Mesendoderm (in vitro differentiated cells): ENCODE measurements around the gene TMEM178A.

ENCODE experiments used
- DNase-seq: peaks from one replicate; pipeline ENCODE4 v3.0.0; 2013
- H2AK5ac ChIP-seq: 2 replicates; pipeline ENCODE4 v1.6.1; 2013; ENCODE audit warnings: low read length, inconsistent platforms
- H2BK120ac ChIP-seq: 2 replicates; pipeline ENCODE4 v1.6.1; 2013; ENCODE audit warnings: low read depth, mild to moderate bottlenecking, low read length, moderate library complexity, mixed read lengths
- H2BK15ac ChIP-seq: replicated peaks from 2 replicates; pipeline ENCODE4 v1.6.1; 2013; ENCODE audit warnings: low read depth, mild to moderate bottlenecking, moderate library complexity
- H2BK5ac ChIP-seq: 2 replicates; pipeline ENCODE4 v1.6.1; 2013; ENCODE audit warnings: low read length, inconsistent platforms
- H3K18ac ChIP-seq: 2 replicates; pipeline ENCODE4 v1.6.1; 2013; ENCODE audit warnings: mild to moderate bottlenecking, low read length, mixed read lengths
- H3K23ac ChIP-seq: one replicate; pipeline ENCODE4 v1.6.1; 2013; ENCODE audit warnings: low read length
- H3K27ac ChIP-seq: 2 replicates; pipeline ENCODE4 v1.5.1; 2013; ENCODE audit warnings: low read depth, mild to moderate bottlenecking, inconsistent platforms, low read length, moderate library complexity
- H3K27me3 ChIP-seq: 2 replicates; pipeline ENCODE4 v1.6.1; 2013; ENCODE audit warnings: low read length, control low read depth, mild to moderate bottlenecking, inconsistent platforms; ENCODE audit not compliant: insufficient read depth, poor library complexity
- H3K36me3 ChIP-seq: 2 replicates; pipeline ENCODE4 v1.6.1; 2013; ENCODE audit warnings: low read length, inconsistent platforms; ENCODE audit not compliant: control insufficient read depth, insufficient read depth
- H3K4ac ChIP-seq: one replicate; pipeline ENCODE4 v1.6.1; 2013; ENCODE audit warnings: low read depth, mild to moderate bottlenecking, low read length, moderate library complexity
- H3K4me1 ChIP-seq: 2 replicates; pipeline ENCODE4 v1.6.1; 2013; ENCODE audit warnings: low read depth, low read length, inconsistent platforms; ENCODE audit not compliant: control insufficient read depth
- H3K4me2 ChIP-seq: 2 replicates; pipeline ENCODE4 v1.6.1; 2013; ENCODE audit warnings: low read length
- H3K4me3 ChIP-seq: 2 replicates; pipeline ENCODE4 v1.5.1; 2013; ENCODE audit warnings: mild to moderate bottlenecking, low read length
- H3K56ac ChIP-seq: one replicate; pipeline ENCODE4 v1.6.1; 2013; ENCODE audit warnings: low read length
- H3K79me1 ChIP-seq: 2 replicates; pipeline ENCODE4 v1.6.1; 2013; ENCODE audit warnings: low read length, inconsistent platforms
- H3K79me2 ChIP-seq: 2 replicates; pipeline ENCODE4 v1.6.1; 2013; ENCODE audit warnings: mild to moderate bottlenecking, low read length; ENCODE audit not compliant: control insufficient read depth, insufficient read depth
- H3K9ac ChIP-seq: 2 replicates; pipeline ENCODE4 v1.6.1; 2013; ENCODE audit warnings: low read length, inconsistent platforms
- H4K5ac ChIP-seq: one replicate; pipeline ENCODE4 v1.6.1; 2013; ENCODE audit warnings: low read length
- H4K8ac ChIP-seq: one replicate; pipeline ENCODE4 v1.6.1; 2013; ENCODE audit warnings: low read depth, mild to moderate bottlenecking, control low read depth, low read length, moderate library complexity
- WGBS: extraction: QIAGEN DNeasy Blood & Tissue Kit; methylation state at CpG from one replicate; pipeline ENCODE4 v1.1.7; 2013; ENCODE audit warnings: low lambda C conversion rate, missing lambda C conversion rate; ENCODE audit not compliant: insufficient coverage; ENCODE audit errors: extremely low coverage; 5-methylcytosine and 5-hydroxymethylcytosine counted together

The TMEM178A gene

GRCh38 chr2:39631718-39632117 is 34.0 kb upstream of the TMEM178A start:
- DNase-seq: no peak
- Histone ChIP-seq H3K4me2 (no peak overlapping the region), H3K9ac (no peak overlapping the region), H3K4me1 (no peaks in the 10 kb centered on the region), H2AK5ac (no peak overlapping the region), H2BK15ac (no peak overlapping the region), H3K36me3 (no peaks in the 10 kb centered on the region), H3K79me2 (no peaks in the 10 kb centered on the region), H3K4me3 (no peak overlapping the region), H3K4ac (no peak overlapping the region), H3K18ac (no peak overlapping the region), H4K5ac (no peak overlapping the region), H3K27ac (no peak overlapping the region), H4K8ac (no peak overlapping the region), H2BK120ac (no peak overlapping the region), H3K27me3 (no peaks in the 10 kb centered on the region), H2BK5ac (no peak overlapping the region), H3K23ac (no peak overlapping the region), H3K79me1 (no peaks in the 10 kb centered on the region), H3K56ac (no peak overlapping the region)
- no CpG with 5 or more reads among the region's 3 CpGs for WGBS

DNA sequence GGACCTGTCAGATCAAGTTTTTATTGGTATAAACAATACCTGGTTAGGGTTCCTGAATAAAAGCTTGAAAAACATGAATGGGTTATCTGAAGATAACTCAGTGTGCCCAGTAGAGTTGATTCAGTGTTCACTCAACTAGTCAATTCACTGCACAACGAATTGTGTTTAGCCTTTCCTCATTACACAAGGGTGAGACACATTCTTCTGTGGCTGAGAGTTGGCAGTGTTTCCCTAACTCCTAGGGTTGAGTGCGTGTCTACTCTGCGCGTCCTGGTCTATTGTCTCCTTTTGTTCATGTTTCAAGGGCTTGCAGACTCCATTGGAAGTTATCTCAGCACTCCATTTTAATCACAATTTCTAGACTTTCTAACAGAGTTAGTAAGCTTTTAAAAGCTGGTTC is 32.8 kb upstream of the TMEM178A start:
- H3K56ac ChIP-seq: no peak overlapping the region
- H2BK15ac ChIP-seq: no peak overlapping the region
- no peak overlapping the region for H3K4me3 ChIP-seq
- H3K27ac ChIP-seq: no peak overlapping the region
- H2BK120ac ChIP-seq: no peak overlapping the region
- no peaks in the 10 kb centered on the region for H3K36me3 ChIP-seq
- WGBS: no CpG with 5 or more reads among the region's 4 CpGs
- H2BK5ac ChIP-seq: no peak overlapping the region
- H3K4me1 ChIP-seq: no peaks in the 10 kb centered on the region
- no peak overlapping the region for H3K18ac ChIP-seq
- H3K79me2 ChIP-seq: no peaks in the 10 kb centered on the region
- no peak overlapping the region for H4K8ac ChIP-seq
- no peak overlapping the region for H4K5ac ChIP-seq
- H3K23ac ChIP-seq: no peak overlapping the region
- no peak overlapping the region for H3K4ac ChIP-seq
- H3K27me3 ChIP-seq: no peaks in the 10 kb centered on the region
- no peak overlapping the region for H3K9ac ChIP-seq
- H3K4me2 ChIP-seq: no peak overlapping the region
- no peaks in the 10 kb centered on the region for H3K79me1 ChIP-seq
- no peak overlapping the region for H2AK5ac ChIP-seq
- no peak for DNase-seq

GRCh38 chr2:39636306-39636705 is 29.4 kb upstream of the TMEM178A start:
- H3K79me2 ChIP-seq: no peaks in the 10 kb centered on the region
- H4K8ac ChIP-seq: no peak overlapping the region
- no peak overlapping the region for H3K9ac ChIP-seq
- H3K4me1 ChIP-seq: no peaks in the 10 kb centered on the region
- no peak overlapping the region for H3K23ac ChIP-seq
- H2BK15ac ChIP-seq: no peak overlapping the region
- no peak overlapping the region for H3K18ac ChIP-seq
- no peak overlapping the region for H3K56ac ChIP-seq
- no peak overlapping the region for H3K4ac ChIP-seq
- WGBS: no CpG with 5 or more reads among the region's 3 CpGs
- H3K79me1 ChIP-seq: no peaks in the 10 kb centered on the region
- no peak overlapping the region for H2BK5ac ChIP-seq
- H3K4me2 ChIP-seq: no peak overlapping the region
- DNase-seq: no peak
- no peak overlapping the region for H3K27ac ChIP-seq
- no peak overlapping the region for H2AK5ac ChIP-seq
- H2BK120ac ChIP-seq: no peak overlapping the region
- H3K27me3 ChIP-seq: no peaks in the 10 kb centered on the region
- H3K4me3 ChIP-seq: no peak overlapping the region
- no peak overlapping the region for H4K5ac ChIP-seq
- no peaks in the 10 kb centered on the region for H3K36me3 ChIP-seq

- no peaks in the 10 kb centered on the region for H3K79me2 ChIP-seq
- H3K23ac ChIP-seq: no peak overlapping the region
- H4K5ac ChIP-seq: no peak overlapping the region
- H3K27me3 ChIP-seq: no peaks in the 10 kb centered on the region
- H2AK5ac ChIP-seq: no peak overlapping the region
- no peak overlapping the region for H3K27ac ChIP-seq
- H3K4me2 ChIP-seq: no peak overlapping the region
- H3K36me3 ChIP-seq: no peaks in the 10 kb centered on the region
- H3K56ac ChIP-seq: no peak overlapping the region
- H3K18ac ChIP-seq: no peak overlapping the region
- H3K4me1 ChIP-seq: no peaks in the 10 kb centered on the region
- no peaks in the 10 kb centered on the region for H3K79me1 ChIP-seq
- DNase-seq: no peak
- no peak overlapping the region for H4K8ac ChIP-seq
- H3K4me3 ChIP-seq: no peak overlapping the region
- no peak overlapping the region for H3K9ac ChIP-seq
- no peak overlapping the region for H2BK15ac ChIP-seq
- no peak overlapping the region for H2BK5ac ChIP-seq
- H3K4ac ChIP-seq: no peak overlapping the region
- whole genome bisulfite sequencing: no CpG with 5 or more reads among the region's 3 CpGs
- H2BK120ac ChIP-seq: no peak overlapping the region
Observed at GRCh38 chr2:39638581-39638980, 27.1 kb upstream of the TMEM178A start.

DNA sequence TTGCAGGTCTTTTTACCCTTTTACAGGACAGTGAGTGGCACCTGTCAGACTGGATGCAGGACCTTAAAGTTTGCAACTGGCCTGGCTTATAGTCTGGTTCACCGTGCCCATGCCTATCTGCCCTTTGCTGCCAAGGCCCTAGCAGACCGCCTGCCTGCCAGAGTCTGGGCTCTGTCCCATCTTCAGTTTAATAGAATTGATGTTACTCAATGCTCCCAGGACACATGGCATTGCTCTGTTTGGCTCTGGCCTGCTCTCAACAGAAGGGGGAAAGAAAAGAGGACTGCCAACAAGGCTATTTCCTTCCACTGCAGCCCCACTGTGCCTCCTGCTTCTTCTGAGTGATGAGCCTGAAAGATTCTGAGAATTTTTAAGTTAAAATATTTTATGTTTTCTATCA is 25.6 kb upstream of the TMEM178A start:
- H2BK120ac ChIP-seq: no peak overlapping the region
- H3K36me3 ChIP-seq: no peaks in the 10 kb centered on the region
- no peak overlapping the region for H2BK15ac ChIP-seq
- no peak overlapping the region for H3K18ac ChIP-seq
- no peak overlapping the region for H3K27ac ChIP-seq
- H4K5ac ChIP-seq: no peak overlapping the region
- H3K79me2 ChIP-seq: no peaks in the 10 kb centered on the region
- H4K8ac ChIP-seq: no peak overlapping the region
- no peak overlapping the region for H3K56ac ChIP-seq
- H3K4me1 ChIP-seq: no peaks in the 10 kb centered on the region
- H3K4me3 ChIP-seq: no peak overlapping the region
- WGBS: no CpG with 5 or more reads among the region's 2 CpGs
- H2AK5ac ChIP-seq: no peak overlapping the region
- H3K23ac ChIP-seq: no peak overlapping the region
- DNase-seq: no peak
- H3K4me2 ChIP-seq: no peak overlapping the region
- no peak overlapping the region for H3K4ac ChIP-seq
- H3K79me1 ChIP-seq: no peaks in the 10 kb centered on the region
- H3K27me3 ChIP-seq: no peaks in the 10 kb centered on the region
- H3K9ac ChIP-seq: no peak overlapping the region
- H2BK5ac ChIP-seq: no peak overlapping the region

GRCh38 chr2:39640681-39641080 is 25.0 kb upstream of the TMEM178A start:
- Histone ChIP-seq H3K79me2 (no peaks in the 10 kb centered on the region), H3K18ac (no peak overlapping the region), H3K4me3 (no peak overlapping the region), H3K4me1 (no peaks in the 10 kb centered on the region), H3K4ac (no peak overlapping the region), H3K79me1 (no peaks in the 10 kb centered on the region), H2AK5ac (no peak overlapping the region), H3K27me3 (no peaks in the 10 kb centered on the region), H2BK120ac (no peak overlapping the region), H2BK15ac (no peak overlapping the region), H3K4me2 (no peak overlapping the region), H2BK5ac (no peak overlapping the region), H3K36me3 (no peaks in the 10 kb centered on the region), H3K56ac (no peak overlapping the region), H4K8ac (no peak overlapping the region), H3K9ac (no peak overlapping the region), H4K5ac (no peak overlapping the region), H3K27ac (no peak overlapping the region), H3K23ac (no peak overlapping the region)
- no CpG with 5 or more reads among the region's 2 CpGs for WGBS
- DNase-seq: no peak
